T-cell (primary cell): ENCODE data around the gene TENM4. TPM values are rescaled to one million over a fixed set of nuclear protein-coding genes. Genes with fewer than 3 reads are reported as not detected.

ENCODE experiments used
- ATAC-seq, 4 experiments: fragments of 200-7000 bp in 3 of 4; fragments of 150-1000 bp in 1 of 4; cut with Tn5 transposase; replicated peaks in 1 of 4; 1 replicate in 3 of 4; 2 replicates in 1 of 4; pipeline ENCODE4 v1.10.0; 2021; ENCODE audit warnings: moderate library complexity in 3 of 4, mild to moderate bottlenecking in 2 of 4, moderate number of reproducible peaks in 1 of 4
- CTCF ChIA-PET, 2 donors: fragments of 300-600 bp; sonication (Branson Sonifier 250); formaldehyde crosslinking; loops; one replicate each; lab custom pipeline; 2022; ENCODE audit warnings: antibody characterized with exemption in 2 of 2; lab: Charles Lee
- POLR2A ChIA-PET, 2 donors: fragments of 300-600 bp; sonication (Branson Sonifier 250); formaldehyde crosslinking; loops; one replicate each; lab custom pipeline; 2022; ENCODE audit warnings: antibody characterized with exemption in 2 of 2; lab: Charles Lee
- DNase-seq, 35 experiments: peaks; one replicate each; pipeline versions ENCODE4 v3.0.0 to v3.0.0-alpha.2; 2013 to 2023
- H3K27ac ChIP-seq: one replicate; pipeline ENCODE4 v1.5.1; 2013; ENCODE audit warnings: low read length
- H3K27me3 ChIP-seq, 2 experiments: replicated peaks in 1 of 2; 1 replicate in 1 of 2; 2 replicates in 1 of 2; pipeline versions ENCODE4 v1.6.1 to v1.7.0; 2013; ENCODE audit warnings: low read length in 1 of 2, mixed read lengths in 1 of 2; ENCODE audit not compliant: control insufficient read depth in 2 of 2, insufficient read depth in 2 of 2; ENCODE audit errors: extremely low read depth in 1 of 2
- H3K36me3 ChIP-seq, 2 donors: 1 replicate in 1 of 2; 2 replicates in 1 of 2; pipeline versions ENCODE4 v1.6.1 to v1.7.0; 2013; ENCODE audit warnings: low read length in 1 of 2; ENCODE audit not compliant: control insufficient read depth in 2 of 2, insufficient read depth in 1 of 2; ENCODE audit errors: extremely low read depth in 1 of 2
- H3K4me1 ChIP-seq, 2 experiments: 1 replicate in 1 of 2; 2 replicates in 1 of 2; pipeline versions ENCODE4 v1.6.1 to v1.7.0; 2013; ENCODE audit warnings: low read length in 2 of 2, mixed read lengths in 1 of 2; ENCODE audit not compliant: insufficient read depth in 2 of 2, control insufficient read depth in 1 of 2; ENCODE audit errors: extremely low read depth in 1 of 2
- H3K4me3 ChIP-seq, 2 donors: 1 replicate in 1 of 2; 2 replicates in 1 of 2; pipeline versions ENCODE4 v1.5.1 to v1.7.0; 2013; ENCODE audit warnings: mild to moderate bottlenecking in 2 of 2, low read length in 1 of 2, moderate library complexity in 1 of 2; ENCODE audit not compliant: control insufficient read depth in 1 of 2; ENCODE audit errors: extremely low read depth in 1 of 2
- H3K9me3 ChIP-seq: 2 replicates; pipeline ENCODE4 v1.7.0; 2013
- H3K27ac Mint-ChIP-seq, 2 donors: one replicate each; pipeline ENCODE4 v1.8.0; 2020 to 2021; ENCODE audit warnings: mild to moderate bottlenecking in 2 of 2, mixed read lengths in 2 of 2
- H3K27me3 Mint-ChIP-seq, 2 donors: one replicate each; pipeline ENCODE4 v1.8.0; 2021 to 2022; ENCODE audit warnings: mixed read lengths in 2 of 2
- H3K36me3 Mint-ChIP-seq: one replicate; pipeline ENCODE4 v1.8.0; 2021; ENCODE audit warnings: mixed read lengths
- H3K4me1 Mint-ChIP-seq, 3 donors: one replicate each; pipeline ENCODE4 v1.8.0; 2020 to 2022; ENCODE audit warnings: mixed read lengths in 3 of 3, mild to moderate bottlenecking in 1 of 3
- H3K4me3 Mint-ChIP-seq, 3 donors: one replicate each; pipeline ENCODE4 v1.8.0; 2020 to 2022; ENCODE audit warnings: mild to moderate bottlenecking in 3 of 3, mixed read lengths in 3 of 3, moderate library complexity in 3 of 3
- H3K9me3 Mint-ChIP-seq, 3 donors: one replicate each; pipeline ENCODE4 v1.8.0; 2020 to 2022; ENCODE audit warnings: mixed read lengths in 3 of 3
- WGBS: methylation state at CpG from one replicate; pipeline ENCODE4 v1.1.5; 2013; ENCODE audit warnings: missing lambda C conversion rate; ENCODE audit not compliant: insufficient coverage; 5-methylcytosine and 5-hydroxymethylcytosine counted together
- total RNA-seq, 35 experiments: library from RNA in 6 of 35; stranded (reverse) in 6 of 35; fragments of 120-200 nt in 1 of 35; gene quantifications; one replicate each; pipeline versions ENCODE4 v1.2.1 to v1.2.4 and lab custom pipeline; 2013 to 2026

Gene TENM4
- total RNA-seq, 5 donors from 2014 or later (not counting 1 experiment from before 2014, with no cell fraction given) = 0.03 to 0.35 (median 0.03) TPM; not detected in 2

DNA sequence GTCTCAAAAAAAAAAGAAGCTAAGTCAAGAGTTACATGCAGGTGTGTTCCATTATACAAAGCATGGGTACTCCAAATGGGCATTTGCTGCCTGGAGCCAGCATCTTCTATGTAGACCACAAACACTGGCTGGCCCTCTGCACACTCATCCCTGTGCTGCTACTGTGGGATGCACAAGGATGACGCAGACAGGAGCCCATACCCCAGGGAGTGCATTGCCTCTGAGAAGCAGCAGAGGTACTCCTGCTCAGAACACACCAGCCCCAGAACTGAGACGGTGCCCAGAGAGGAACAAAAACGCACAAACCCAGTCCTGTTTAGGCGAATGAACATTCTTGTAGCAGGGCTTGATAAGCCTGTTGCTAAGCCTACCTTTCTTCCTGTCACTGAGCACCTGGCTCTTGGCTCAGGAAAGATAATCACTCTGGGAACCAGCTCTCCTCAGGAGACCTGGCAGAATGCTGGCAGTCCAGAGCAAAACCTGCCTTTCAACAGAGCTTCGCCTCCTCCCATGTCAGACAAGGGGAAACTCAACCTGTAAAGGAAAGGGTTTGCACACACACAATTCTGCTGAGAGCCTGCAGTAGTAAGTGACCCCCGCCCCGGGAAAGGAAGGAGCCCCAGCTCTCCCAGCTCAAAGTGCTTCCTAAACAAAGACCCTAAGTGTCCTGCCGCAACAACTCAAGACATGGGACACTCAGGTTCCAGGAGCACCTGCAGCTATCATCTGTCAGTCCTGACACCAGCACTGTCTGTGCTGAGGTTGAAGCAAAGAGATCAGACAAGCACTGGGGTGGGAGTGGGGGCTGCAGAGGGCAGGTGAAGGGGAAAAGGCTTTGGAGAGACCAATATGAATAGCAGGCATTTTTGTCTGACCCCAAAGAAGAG is 145.7 kb downstream of the TENM4 start:
- Histone ChIP-seq H3K27me3 (peaks cover 0 to 4% of the 10 kb centered on the region in 2 experiments), H3K9me3 (no peaks in the 10 kb centered on the region), H3K27ac (no peak overlapping the region), H3K4me1 (no peaks in the 10 kb centered on the region), H3K36me3 (no peaks in the 10 kb centered on the region), H3K4me3 (no peak overlapping the region)
- H3K27me3 Mint-ChIP-seq = no peaks in the 10 kb centered on the region
- H3K27ac Mint-ChIP-seq = no peak overlapping the region
- H3K4me3 Mint-ChIP-seq = no peak overlapping the region
- ATAC-seq (no peak), DNase-seq (no peak)
- H3K36me3 Mint-ChIP-seq = no peaks in the 10 kb centered on the region
- 86% methylated on average over 7 of the region's 8 CpGs for WGBS
- no peaks in the 10 kb centered on the region for H3K4me1 Mint-ChIP-seq
- CTCF ChIA-PET = no interaction called here
- peaks cover 0 to 5% (median 0%) of the 10 kb centered on the region in 3 donors for H3K9me3 Mint-ChIP-seq
- POLR2A ChIA-PET = no interaction called here

DNA sequence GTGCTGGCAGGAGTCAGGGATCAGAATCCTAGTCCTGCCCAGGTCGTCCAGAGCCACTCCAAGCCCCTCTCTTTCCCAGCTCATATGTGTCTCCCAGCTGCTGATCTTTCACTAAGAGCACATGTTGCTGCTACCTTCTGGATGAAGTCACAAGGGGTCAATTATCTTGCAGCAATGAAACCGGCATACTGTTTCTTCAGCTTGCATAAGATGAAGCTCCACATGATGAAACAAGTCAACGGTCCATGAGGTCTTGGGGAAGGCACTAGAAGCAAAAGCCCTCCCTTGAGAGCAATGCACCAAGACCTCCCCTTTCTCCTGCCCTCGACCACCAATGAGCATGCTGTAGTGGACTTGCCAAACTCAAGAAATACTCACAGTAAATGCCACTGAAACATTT is 148.9 kb downstream of the TENM4 start:
- ChIA-PET POLR2A (no interaction called here), CTCF (no interaction called here)
- Histone ChIP-seq H3K4me1 (no peaks in the 10 kb centered on the region), H3K27ac (no peak overlapping the region), H3K36me3 (no peaks in the 10 kb centered on the region), H3K4me3 (no peak overlapping the region), H3K27me3 (peaks cover 0 to 4% of the 10 kb centered on the region in 2 experiments), H3K9me3 (no peaks in the 10 kb centered on the region)
- DNase-seq (no peak), ATAC-seq (no peak)
- Mint-ChIP-seq H3K4me3 (no peak overlapping the region), H3K4me1 (no peaks in the 10 kb centered on the region), H3K27ac (no peak overlapping the region), H3K27me3 (no peaks in the 10 kb centered on the region), H3K9me3 (peaks cover 0 to 16% (median 0%) of the 10 kb centered on the region in 3 donors), H3K36me3 (no peaks in the 10 kb centered on the region)
- WGBS = 44% methylated on average over 4 of the region's 4 CpGs

DNA sequence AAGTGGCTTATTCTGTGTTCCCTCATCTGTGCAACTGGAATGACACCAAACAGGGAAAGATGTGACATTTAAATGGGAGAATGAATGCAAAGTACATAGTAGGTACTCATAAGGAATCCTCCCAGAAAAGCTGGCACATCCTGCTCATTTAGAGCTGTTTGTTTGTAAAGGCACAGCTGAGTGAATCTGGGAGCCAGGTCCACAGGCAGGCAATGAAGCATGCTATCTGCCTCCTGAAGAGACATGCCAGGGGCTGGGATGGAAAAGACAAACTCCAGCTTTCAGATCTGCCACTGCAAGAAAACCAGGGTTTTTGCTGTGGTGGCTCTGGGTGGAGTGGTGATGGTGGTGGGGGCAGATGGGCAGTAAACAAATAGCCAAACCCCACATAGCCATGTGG is 150.1 kb downstream of the TENM4 start:
- Histone ChIP-seq H3K4me3 (no peak overlapping the region), H3K27ac (no peak overlapping the region), H3K9me3 (no peaks in the 10 kb centered on the region), H3K4me1 (no peaks in the 10 kb centered on the region), H3K27me3 (peaks cover 0 to 4% of the 10 kb centered on the region in 2 experiments), H3K36me3 (no peaks in the 10 kb centered on the region)
- ChIA-PET POLR2A (no interaction called here), CTCF (no interaction called here)
- ATAC-seq (no peak), DNase-seq (no peak)
- Mint-ChIP-seq H3K4me1 (no peaks in the 10 kb centered on the region), H3K9me3 (peaks cover 0 to 15% (median under 1%) of the 10 kb centered on the region in 3 donors), H3K36me3 (no peaks in the 10 kb centered on the region), H3K27me3 (no peaks in the 10 kb centered on the region), H3K27ac (no peak overlapping the region), H3K4me3 (no peak overlapping the region)

DNA sequence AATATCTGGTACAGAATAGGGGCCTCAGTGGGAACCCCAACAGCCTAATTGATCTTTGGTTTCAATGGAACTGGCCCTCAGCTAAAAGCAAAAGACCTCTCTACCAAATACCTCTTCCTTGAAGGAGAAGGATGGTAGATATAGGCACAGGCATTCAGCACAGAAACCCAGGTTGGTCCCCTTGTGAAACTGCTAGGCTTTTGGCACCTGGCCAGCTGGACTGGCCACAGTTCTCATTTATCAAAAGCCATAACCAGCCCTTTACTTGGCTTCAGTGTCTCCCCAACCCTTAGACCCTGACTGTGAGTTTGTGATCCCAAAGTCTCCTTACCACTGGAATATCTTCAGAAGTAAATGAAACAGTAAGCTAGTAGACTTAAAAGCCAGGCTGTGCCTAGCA is 152.9 kb downstream of the TENM4 start:
- Mint-ChIP-seq H3K9me3 (peaks cover 4 to 19% (median 9%) of the 10 kb centered on the region in 3 donors), H3K27me3 (no peaks in the 10 kb centered on the region), H3K4me1 (no peaks in the 10 kb centered on the region), H3K27ac (no peak overlapping the region), H3K4me3 (no peak overlapping the region), H3K36me3 (no peaks in the 10 kb centered on the region)
- Histone ChIP-seq H3K9me3 (no peaks in the 10 kb centered on the region), H3K4me1 (no peaks in the 10 kb centered on the region), H3K27ac (no peak overlapping the region), H3K27me3 (peaks cover 0 to 4% of the 10 kb centered on the region in 2 experiments), H3K36me3 (no peaks in the 10 kb centered on the region), H3K4me3 (no peak overlapping the region)
- no peak for DNase-seq
- CTCF ChIA-PET = no interaction called here
- no peak for ATAC-seq
- POLR2A ChIA-PET = no interaction called here

DNA sequence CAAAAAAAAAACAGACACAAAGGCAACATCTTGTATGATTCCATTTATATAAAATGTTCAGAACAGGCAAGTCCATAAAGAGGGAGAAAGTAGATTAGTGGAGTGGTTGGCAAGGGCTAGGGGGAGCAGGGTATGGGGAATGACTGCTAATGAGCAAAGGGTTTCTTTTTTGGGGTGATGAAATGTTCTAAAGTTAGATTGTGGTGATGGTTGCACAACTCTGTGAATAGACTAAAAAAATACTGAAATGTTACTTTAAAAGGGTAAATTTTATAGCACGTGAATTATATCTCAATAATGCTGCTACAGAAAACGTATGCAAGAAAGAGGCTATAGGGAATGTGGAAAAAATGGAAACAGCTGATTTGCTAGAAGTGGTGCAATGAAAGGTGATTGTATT is 155.1 kb downstream of the TENM4 start:
- H3K27me3 ChIP-seq = peaks cover 0 to under 1% of the 10 kb centered on the region in 2 experiments
- DNase-seq (no peak), ATAC-seq (no peak)
- no peaks in the 10 kb centered on the region for H3K4me1 ChIP-seq
- Mint-ChIP-seq H3K4me3 (no peak overlapping the region), H3K27ac (no peak overlapping the region), H3K36me3 (no peaks in the 10 kb centered on the region), H3K9me3 (peaks cover 4 to 19% (median 10%) of the 10 kb centered on the region in 3 donors), H3K27me3 (no peaks in the 10 kb centered on the region), H3K4me1 (no peaks in the 10 kb centered on the region)
- ChIA-PET CTCF (no interaction called here), POLR2A (no interaction called here)
- no peak overlapping the region for H3K27ac ChIP-seq
- H3K36me3 ChIP-seq = no peaks in the 10 kb centered on the region
- H3K4me3 ChIP-seq = no peak overlapping the region
- H3K9me3 ChIP-seq = no peaks in the 10 kb centered on the region
- WGBS = 88% methylated on average over 2 of the region's 2 CpGs

DNA sequence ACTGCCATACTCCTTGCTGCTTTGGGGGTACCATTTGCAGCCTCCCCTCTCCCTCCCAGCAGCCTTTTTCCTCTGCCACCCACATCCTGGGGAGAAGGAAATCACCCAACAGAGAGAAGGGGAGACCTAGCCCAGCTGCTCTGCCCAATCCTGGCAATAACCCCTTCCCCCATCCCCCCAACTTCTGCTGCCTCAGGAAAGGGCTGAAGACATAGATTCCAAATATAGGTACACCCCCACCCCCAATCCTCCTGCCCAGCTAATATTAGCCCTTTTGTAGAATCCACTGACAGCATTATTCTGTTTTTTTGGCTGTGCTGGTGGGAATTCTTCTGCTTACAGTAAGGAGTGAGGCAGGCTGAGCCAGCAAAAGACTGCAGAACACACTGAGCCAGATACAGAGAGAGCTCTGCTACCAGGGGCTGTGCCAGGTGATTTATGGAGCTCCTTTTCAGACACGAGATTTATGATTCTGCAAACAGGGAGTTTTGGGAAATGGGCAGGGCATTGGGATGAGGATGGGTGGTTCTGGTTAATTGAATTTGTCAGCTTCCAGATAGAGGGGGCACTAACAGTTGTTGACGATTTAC is 164.0 kb downstream of the TENM4 start:
- peaks cover 0 to 5% of the 10 kb centered on the region in 2 experiments for H3K27me3 ChIP-seq

More for the DNA sequence above, 164.0 kb downstream of the TENM4 start:
- POLR2A ChIA-PET = no interaction called here
- no peak overlapping the region for H3K4me3 ChIP-seq
- H3K9me3 ChIP-seq = no peaks in the 10 kb centered on the region
- Mint-ChIP-seq H3K9me3 (no peaks in the 10 kb centered on the region), H3K4me3 (no peak overlapping the region), H3K4me1 (no peaks in the 10 kb centered on the region), H3K27me3 (no peaks in the 10 kb centered on the region), H3K27ac (no peak overlapping the region), H3K36me3 (no peaks in the 10 kb centered on the region)
- DNase-seq = no peak
- no peak for ATAC-seq
- H3K27ac ChIP-seq = no peak overlapping the region
- no peaks in the 10 kb centered on the region for H3K36me3 ChIP-seq
- CTCF ChIA-PET = no interaction called here
- no peaks in the 10 kb centered on the region for H3K4me1 ChIP-seq
- WGBS = 0% methylated on average over 1 of the region's 2 CpGs
